ENCODE results near the gene TTC22.

The TTC22 gene

GRCh38 chr1:54800899-54801759, at the start of gene TTC22:
TTC22 (minus strand) TSS chr1:54801323; CDS start chr1:54801163, 160 bp downstream.
- H3K36me3 ChIP-seq (ENCODE audit: control insufficient read depth, insufficient read depth, low read length), result no peaks in the 10 kb centered on the region

GRCh38 chr1:54850737-54851136, 49.6 kb upstream of the TTC22 start:
- Histone ChIP-seq H3K4me1 (ENCODE audit: control insufficient read depth, insufficient read depth, low read length) (peaks cover 7% of the 10 kb centered on the region), H3K9ac (ENCODE audit: low read length) (no peak overlapping the region), H3K27me3 (ENCODE audit: control insufficient read depth, insufficient read depth, low read length) (no peaks in the 10 kb centered on the region), H3K4me3 (ENCODE audit: low read length) (no peak overlapping the region), H3K9me3 (ENCODE audit: control insufficient read depth, low read length) (no peaks in the 10 kb centered on the region), H3K36me3 (ENCODE audit: control insufficient read depth, insufficient read depth, low read length) (peaks cover 8% of the 10 kb centered on the region)

More at GRCh38 chr1:54800899-54801759, at the start of gene TTC22:
- peaks cover 62% of the 10 kb centered on the region for H3K4me1 ChIP-seq (ENCODE audit: control insufficient read depth, insufficient read depth, low read length)
- H3K27me3 ChIP-seq (ENCODE audit: control insufficient read depth, insufficient read depth, low read length), result peaks cover 6% of the 10 kb centered on the region
- no peaks in the 10 kb centered on the region for H3K9me3 ChIP-seq (ENCODE audit: control insufficient read depth, low read length)
- H3K9ac ChIP-seq (ENCODE audit: low read length), result peak within 1 kb of the TSS; percentile 72
- peak within 1 kb of the TSS; percentile 82 for H3K4me3 ChIP-seq (ENCODE audit: low read length)

GRCh38 chr1:54850069-54850730, 49.1 kb upstream of the TTC22 start:
- Histone ChIP-seq H3K36me3 (ENCODE audit: control insufficient read depth, insufficient read depth, low read length) (peaks cover 8% of the 10 kb centered on the region), H3K4me3 (ENCODE audit: low read length) (no peak overlapping the region), H3K4me1 (ENCODE audit: control insufficient read depth, insufficient read depth, low read length) (peaks cover 7% of the 10 kb centered on the region), H3K9me3 (ENCODE audit: control insufficient read depth, low read length) (no peaks in the 10 kb centered on the region), H3K27me3 (ENCODE audit: control insufficient read depth, insufficient read depth, low read length) (no peaks in the 10 kb centered on the region), H3K9ac (ENCODE audit: low read length) (no peak overlapping the region)

GRCh38 chr1:54849219-54850068, 48.3 kb upstream of the TTC22 start:
- peaks cover 8% of the 10 kb centered on the region for H3K36me3 ChIP-seq (ENCODE audit: control insufficient read depth, insufficient read depth, low read length)
- no peaks in the 10 kb centered on the region for H3K9me3 ChIP-seq (ENCODE audit: control insufficient read depth, low read length)
- no peaks in the 10 kb centered on the region for H3K27me3 ChIP-seq (ENCODE audit: control insufficient read depth, insufficient read depth, low read length)
- no peak overlapping the region for H3K9ac ChIP-seq (ENCODE audit: low read length)
- H3K4me3 ChIP-seq (ENCODE audit: low read length), result no peak overlapping the region
- peaks cover 7% of the 10 kb centered on the region for H3K4me1 ChIP-seq (ENCODE audit: control insufficient read depth, insufficient read depth, low read length)

- Histone ChIP-seq H3K36me3 (ENCODE audit: control insufficient read depth, insufficient read depth, low read length) (peaks cover 4% of the 10 kb centered on the region), H3K4me3 (ENCODE audit: low read length) (no peak overlapping the region), H3K9me3 (ENCODE audit: control insufficient read depth, low read length) (no peaks in the 10 kb centered on the region)
Measured at GRCh38 chr1:54848134-54848948, 47.2 kb upstream of the TTC22 start.

GRCh38 chr1:54846716-54847284, 45.7 kb upstream of the TTC22 start:
- Histone ChIP-seq H3K9ac (ENCODE audit: low read length) (no peak overlapping the region), H3K4me3 (ENCODE audit: low read length) (no peak overlapping the region), H3K4me1 (ENCODE audit: control insufficient read depth, insufficient read depth, low read length) (peaks cover 7% of the 10 kb centered on the region), H3K9me3 (ENCODE audit: control insufficient read depth, low read length) (no peaks in the 10 kb centered on the region), H3K36me3 (ENCODE audit: control insufficient read depth, insufficient read depth, low read length) (peaks cover 4% of the 10 kb centered on the region), H3K27me3 (ENCODE audit: control insufficient read depth, insufficient read depth, low read length) (no peaks in the 10 kb centered on the region)

More at GRCh38 chr1:54848134-54848948, 47.2 kb upstream of the TTC22 start:
- H3K27me3 ChIP-seq (ENCODE audit: control insufficient read depth, insufficient read depth, low read length), result no peaks in the 10 kb centered on the region
- no peak overlapping the region for H3K9ac ChIP-seq (ENCODE audit: low read length)
- H3K4me1 ChIP-seq (ENCODE audit: control insufficient read depth, insufficient read depth, low read length), result peaks cover 7% of the 10 kb centered on the region

GRCh38 chr1:54846301-54846700, 45.2 kb upstream of the TTC22 start:
- peaks cover 7% of the 10 kb centered on the region for H3K4me1 ChIP-seq (ENCODE audit: control insufficient read depth, insufficient read depth, low read length)
- peaks cover 3% of the 10 kb centered on the region for H3K36me3 ChIP-seq (ENCODE audit: control insufficient read depth, insufficient read depth, low read length)
- H3K9ac ChIP-seq (ENCODE audit: low read length), result no peak overlapping the region
- H3K4me3 ChIP-seq (ENCODE audit: low read length), result no peak overlapping the region
- no peaks in the 10 kb centered on the region for H3K9me3 ChIP-seq (ENCODE audit: control insufficient read depth, low read length)
- H3K27me3 ChIP-seq (ENCODE audit: control insufficient read depth, insufficient read depth, low read length), result no peaks in the 10 kb centered on the region

- H3K9ac ChIP-seq (ENCODE audit: low read length), result no peak overlapping the region
- no peaks in the 10 kb centered on the region for H3K36me3 ChIP-seq (ENCODE audit: control insufficient read depth, insufficient read depth, low read length)
- peaks cover 7% of the 10 kb centered on the region for H3K4me1 ChIP-seq (ENCODE audit: control insufficient read depth, insufficient read depth, low read length)
- H3K9me3 ChIP-seq (ENCODE audit: control insufficient read depth, low read length), result no peaks in the 10 kb centered on the region
- H3K27me3 ChIP-seq (ENCODE audit: control insufficient read depth, insufficient read depth, low read length), result no peaks in the 10 kb centered on the region
- no peak overlapping the region for H3K4me3 ChIP-seq (ENCODE audit: low read length)
Measured at GRCh38 chr1:54845772-54846171, 44.6 kb upstream of the TTC22 start.

- Histone ChIP-seq H3K27me3 (ENCODE audit: control insufficient read depth, insufficient read depth, low read length) (no peaks in the 10 kb centered on the region), H3K36me3 (ENCODE audit: control insufficient read depth, insufficient read depth, low read length) (no peaks in the 10 kb centered on the region), H3K9me3 (ENCODE audit: control insufficient read depth, low read length) (no peaks in the 10 kb centered on the region), H3K4me3 (ENCODE audit: low read length) (no peak overlapping the region), H3K9ac (ENCODE audit: low read length) (no peak overlapping the region), H3K4me1 (ENCODE audit: control insufficient read depth, insufficient read depth, low read length) (peaks cover 7% of the 10 kb centered on the region)
Measured at GRCh38 chr1:54844564-54844963, 43.4 kb upstream of the TTC22 start.

GRCh38 chr1:54843449-54843848, 42.3 kb upstream of the TTC22 start:
- no peaks in the 10 kb centered on the region for H3K27me3 ChIP-seq (ENCODE audit: control insufficient read depth, insufficient read depth, low read length)
- no peaks in the 10 kb centered on the region for H3K9me3 ChIP-seq (ENCODE audit: control insufficient read depth, low read length)
- H3K4me3 ChIP-seq (ENCODE audit: low read length), result no peak overlapping the region
- peaks cover 7% of the 10 kb centered on the region for H3K4me1 ChIP-seq (ENCODE audit: control insufficient read depth, insufficient read depth, low read length)
- no peaks in the 10 kb centered on the region for H3K36me3 ChIP-seq (ENCODE audit: control insufficient read depth, insufficient read depth, low read length)
- no peak overlapping the region for H3K9ac ChIP-seq (ENCODE audit: low read length)

GRCh38 chr1:54842963-54843362, 41.8 kb upstream of the TTC22 start:
- Histone ChIP-seq H3K27me3 (ENCODE audit: control insufficient read depth, insufficient read depth, low read length) (no peaks in the 10 kb centered on the region), H3K36me3 (ENCODE audit: control insufficient read depth, insufficient read depth, low read length) (no peaks in the 10 kb centered on the region), H3K9ac (ENCODE audit: low read length) (no peak overlapping the region), H3K4me1 (ENCODE audit: control insufficient read depth, insufficient read depth, low read length) (peaks cover 7% of the 10 kb centered on the region), H3K9me3 (ENCODE audit: control insufficient read depth, low read length) (no peaks in the 10 kb centered on the region), H3K4me3 (ENCODE audit: low read length) (no peak overlapping the region)
